Astrocyte (in vitro differentiated cells and primary cell): ENCODE results near the gene DEFB121.

Experiments used
- CTCF ChIP-seq: IDR thresholded peaks from 2 replicates; pipeline ENCODE4 v1.5.1; 2011; ENCODE audit warnings: low read depth, mild to moderate bottlenecking, inconsistent platforms, low read length, moderate library complexity; ENCODE audit not compliant: insufficient read depth
- EZH2 ChIP-seq: IDR thresholded peaks from 2 replicates; pipeline ENCODE4 v1.6.1; 2012; ENCODE audit warnings: mild to moderate bottlenecking, low read length, inconsistent platforms; ENCODE audit not compliant: insufficient read depth

GRCh38 chr20:31425797-31426196 lies 19.8 kb upstream of the DEFB121 start:
- TF ChIP-seq CTCF (no peak), EZH2 (no peak)
